A673 (cell line): Measurements from ENCODE around the gene DYRK1A. TPM values are rescaled to one million over a fixed set of nuclear protein-coding genes. Genes with fewer than 3 reads are reported as not detected.
"Not testable (repeated sequence)": the region's sequence is repeated elsewhere in the genome, so short reads cannot be mapped to it uniquely, and the experiment has no call there.

Source experiments
- BruUV-seq: library from RNA; stranded (reverse); fragments of 400-500 nt; replicated peaks from 2 replicates; lab custom pipeline; 2021; lab: Mats Ljungman, UMichigan
- CTCF ChIA-PET: fragments of 300-600 bp; sonication (Branson Sonifier 250); formaldehyde crosslinking; loops from one replicate; lab custom pipeline; 2022; ENCODE audit warnings: antibody characterized with exemption; lab: Charles Lee
- POLR2A ChIA-PET: fragments of 300-600 bp; sonication (Branson Sonifier 250); formaldehyde crosslinking; loops from one replicate; lab custom pipeline; 2022; ENCODE audit warnings: antibody characterized with exemption; ENCODE audit not compliant: low non-redundant PET; lab: Charles Lee
- DNase-seq: peaks from one replicate; pipeline ENCODE4 v3.0.0-alpha.2; 2015; ENCODE audit warnings: low spot score
- H3K27ac ChIP-seq: fragments of 200-600 bp; sonication (generic); 2 replicates; pipeline ENCODE4 v1.5.1; 2016; ENCODE audit warnings: mixed run types, low read depth, mild to moderate bottlenecking, mixed read lengths, antibody characterized with exemption, low read length; ENCODE audit not compliant: poor library complexity, severe bottlenecking
- H3K27me3 ChIP-seq: fragments of 200-600 bp; sonication (generic); replicated peaks from 2 replicates; pipeline ENCODE4 v1.6.1; 2017; ENCODE audit warnings: mixed run types, low read depth, mild to moderate bottlenecking, mixed read lengths, antibody characterized with exemption, low read length; ENCODE audit not compliant: insufficient read depth, poor library complexity
- H3K36me3 ChIP-seq: fragments of 200-600 bp; sonication (generic); 2 replicates; pipeline ENCODE4 v1.6.1; 2016; ENCODE audit warnings: mixed run types, mild to moderate bottlenecking, mixed read lengths, antibody characterized with exemption, low read length; ENCODE audit not compliant: insufficient read depth, poor library complexity, severe bottlenecking
- H3K4me1 ChIP-seq: fragments of 200-600 bp; sonication (generic); 2 replicates; pipeline ENCODE4 v1.6.1; 2017; ENCODE audit warnings: mixed run types, mild to moderate bottlenecking, mixed read lengths, antibody characterized with exemption, low read length; ENCODE audit not compliant: insufficient read depth, poor library complexity, severe bottlenecking
- H3K4me3 ChIP-seq: fragments of 200-600 bp; sonication (generic); 2 replicates; pipeline ENCODE4 v1.5.1; 2016; ENCODE audit warnings: low read depth, mixed run types, mild to moderate bottlenecking, mixed read lengths, low read length; ENCODE audit not compliant: poor library complexity, severe bottlenecking
- H3K9me3 ChIP-seq: fragments of 200-600 bp; sonication (generic); 2 replicates; pipeline ENCODE4 v1.6.1; 2016; ENCODE audit warnings: mixed run types, low read depth, mild to moderate bottlenecking, mixed read lengths, antibody characterized with exemption, low read length; ENCODE audit not compliant: poor library complexity, severe bottlenecking
- CTCF ChIP-seq: fragments of 300-800, 200-600 bp; sonication (generic); conservative IDR thresholded peaks from 2 replicates; pipeline ENCODE4 v1.5.1; 2017; ENCODE audit warnings: low read depth, mild to moderate bottlenecking, antibody characterized with exemption, low read length, moderate library complexity, mixed read lengths
- EZH2 ChIP-seq: fragments of 200-600 bp; sonication (generic); IDR thresholded peaks from 2 replicates; pipeline ENCODE4 v1.6.1; 2017; ENCODE audit warnings: borderline replicate concordance, low read depth, mild to moderate bottlenecking, mixed read lengths, antibody characterized with exemption, low read length; ENCODE audit not compliant: poor library complexity, severe bottlenecking
- intact Hi-C: fragments of 100-400 bp; cut with micrococcal nuclease; formaldehyde crosslinking; loops from one replicate; pipeline ENCODE4 v1.10.0; 2022; ENCODE audit not compliant: unreplicated experiment
- total RNA-seq: library from RNA; stranded (reverse); gene quantifications from 2 replicates; pipeline ENCODE4 v1.2.3, GENCODE V29; 2021

Gene DYRK1A
- total RNA-seq, 1 experiment from 2014 or later = 70.5 TPM

- TF ChIP-seq EZH2 (no peak), CTCF (no peak)
- intact Hi-C loops = no loop called here
- no TSS peak for BruUV-seq
- ChIA-PET POLR2A (interaction anchor here (0.7 kb wide), 1 partner anchor 81 kb away, joined by 3 read pairs; no protein-coding TSS in a partner anchor), CTCF (no interaction called here)
- no peaks in the 10 kb centered on the region for H3K36me3 ChIP-seq
- peaks cover 9% of the 10 kb centered on the region for H3K9me3 ChIP-seq
- H3K4me1 ChIP-seq = no peaks in the 10 kb centered on the region
- H3K4me3 ChIP-seq = no peak overlapping the region
- no peak for DNase-seq
- H3K27me3 ChIP-seq = no peaks in the 10 kb centered on the region
- H3K27ac ChIP-seq = no peak overlapping the region
Measured at GRCh38 chr21:37538971-37539590, 172.5 kb downstream of the DYRK1A start.

- POLR2A ChIA-PET, H3K36me3 ChIP-seq, intact Hi-C loops, H3K9me3 ChIP-seq, DNase-seq, CTCF ChIA-PET, H3K27me3 ChIP-seq, BruUV-seq, H3K4me1 ChIP-seq, H3K4me3 ChIP-seq, H3K27ac ChIP-seq: not testable (repeated sequence)
Measured at GRCh38 chr21:37541128-37541527, 174.6 kb downstream of the DYRK1A start.

DNA sequence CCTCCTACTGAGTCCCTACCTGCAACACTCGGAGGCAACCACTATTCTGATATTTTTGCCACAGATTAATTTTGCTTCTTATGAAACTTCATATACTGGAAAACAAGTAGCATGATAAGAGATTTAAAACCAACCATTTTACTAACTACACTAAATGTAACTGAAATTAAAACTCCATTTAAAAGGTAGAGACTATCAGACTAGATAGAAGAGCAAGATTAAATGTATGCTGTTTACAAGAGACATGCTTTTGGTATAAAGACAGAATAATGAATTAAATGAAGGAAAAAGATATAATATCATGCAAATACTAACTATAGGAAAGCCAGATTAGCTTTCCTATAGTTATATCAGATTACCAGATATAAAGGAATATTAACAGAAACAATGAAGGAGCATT lies 175.9 kb downstream of the DYRK1A start:
- BruUV-seq = no TSS peak
- Histone ChIP-seq H3K36me3 (no peaks in the 10 kb centered on the region), H3K4me1 (peaks cover 14% of the 10 kb centered on the region), H3K27ac (no peak overlapping the region), H3K4me3 (no peak overlapping the region), H3K27me3 (no peaks in the 10 kb centered on the region), H3K9me3 (peaks cover 4% of the 10 kb centered on the region)
- TF ChIP-seq EZH2 = no peak
- TF ChIP-seq CTCF = no peak
- POLR2A ChIA-PET = no interaction called here
- intact Hi-C loops = no loop called here
- CTCF ChIA-PET = no interaction called here
- no peak for DNase-seq
